Nephron progenitor cell (in vitro differentiated cells): Measurements from ENCODE around the gene DIS3L2.
"Not testable (repeated sequence)": the region's sequence is repeated elsewhere in the genome, so short reads cannot be mapped to it uniquely, and the experiment has no call there.

Experiments
- DNase-seq: peaks from one replicate; pipeline ENCODE4 v3.0.0; 2021
- H3K27ac Mint-ChIP-seq: 2 replicates; pipeline ENCODE4 v1.8.0; 2021; ENCODE audit warnings: mild to moderate bottlenecking, moderate library complexity, mixed read lengths
- H3K27me3 Mint-ChIP-seq: 2 replicates; pipeline ENCODE4 v1.8.0; 2021; ENCODE audit warnings: mild to moderate bottlenecking, low read depth, mixed read lengths; ENCODE audit not compliant: poor library complexity
- H3K36me3 Mint-ChIP-seq: 2 replicates; pipeline ENCODE4 v1.8.0; 2021; ENCODE audit warnings: low read depth, mixed read lengths
- H3K4me1 Mint-ChIP-seq: 2 replicates; pipeline ENCODE4 v1.8.0; 2021; ENCODE audit warnings: mixed read lengths
- H3K4me3 Mint-ChIP-seq: 2 replicates; pipeline ENCODE4 v1.8.0; 2021; ENCODE audit warnings: mild to moderate bottlenecking, moderate library complexity, mixed read lengths
- H3K9me3 Mint-ChIP-seq: 2 replicates; pipeline ENCODE4 v1.8.0; 2021; ENCODE audit warnings: mild to moderate bottlenecking, moderate library complexity, mixed read lengths
- CTCF ChIP-seq: fragments of 200-600 bp; sonication (generic); IDR thresholded peaks from 2 replicates; pipeline ENCODE4 v1.5.0; 2021; ENCODE audit warnings: antibody characterized with exemption

DIS3L2 gene

GRCh38 chr2:232367016-232367415 is 405.5 kb downstream of the DIS3L2 start:
- peaks cover 19% of the 10 kb centered on the region for H3K4me1 Mint-ChIP-seq
- H3K4me3 Mint-ChIP-seq: no peak overlapping the region
- no peaks in the 10 kb centered on the region for H3K36me3 Mint-ChIP-seq
- no peak for TF ChIP-seq CTCF
- H3K27me3 Mint-ChIP-seq: peaks cover 21% of the 10 kb centered on the region
- H3K9me3 Mint-ChIP-seq: peaks cover 4% of the 10 kb centered on the region
- no peak overlapping the region for H3K27ac Mint-ChIP-seq
- no peak for DNase-seq

GRCh38 chr2:232367591-232368233 is 406.2 kb downstream of the DIS3L2 start:
- no peaks in the 10 kb centered on the region for H3K9me3 Mint-ChIP-seq
- peak; percentile 20 for TF ChIP-seq CTCF
- no peak overlapping the region for H3K4me3 Mint-ChIP-seq
- no peak overlapping the region for H3K27ac Mint-ChIP-seq
- H3K27me3 Mint-ChIP-seq: peaks cover 17% of the 10 kb centered on the region
- H3K36me3 Mint-ChIP-seq: no peaks in the 10 kb centered on the region
- peak; percentile 41 for DNase-seq
- H3K4me1 Mint-ChIP-seq: peaks cover 19% of the 10 kb centered on the region

- Mint-ChIP-seq H3K4me1 (peaks cover 19% of the 10 kb centered on the region), H3K9me3 (no peaks in the 10 kb centered on the region), H3K36me3 (no peaks in the 10 kb centered on the region), H3K27ac (no peak overlapping the region), H3K27me3 (peaks cover 17% of the 10 kb centered on the region), H3K4me3 (no peak overlapping the region)
- DNase-seq: no peak
- TF ChIP-seq CTCF: no peak
These were observed 406.8 kb downstream of the DIS3L2 start for GRCh38 chr2:232368311-232368731.

- H3K27me3 Mint-ChIP-seq: peaks cover 23% of the 10 kb centered on the region
- no peaks in the 10 kb centered on the region for H3K36me3 Mint-ChIP-seq
- H3K27ac Mint-ChIP-seq: no peak overlapping the region
- TF ChIP-seq CTCF: no peak
- DNase-seq: no peak
- H3K4me1 Mint-ChIP-seq: peaks cover 19% of the 10 kb centered on the region
- no peaks in the 10 kb centered on the region for H3K9me3 Mint-ChIP-seq
- no peak overlapping the region for H3K4me3 Mint-ChIP-seq
These were observed 407.8 kb downstream of the DIS3L2 start for GRCh38 chr2:232369126-232369951.

GRCh38 chr2:232370007-232370406 is 408.5 kb downstream of the DIS3L2 start:
- not testable (repeated sequence) for H3K9me3 Mint-ChIP-seq, DNase-seq, H3K27ac Mint-ChIP-seq, H3K4me3 Mint-ChIP-seq, H3K36me3 Mint-ChIP-seq
- Mint-ChIP-seq H3K4me1 (peaks cover 19% of the 10 kb centered on the region), H3K27me3 (peaks cover 22% of the 10 kb centered on the region)

- Mint-ChIP-seq H3K4me1 (peaks cover 12% of the 10 kb centered on the region), H3K36me3 (no peaks in the 10 kb centered on the region), H3K27ac (no peak overlapping the region), H3K4me3 (no peak overlapping the region), H3K9me3 (no peaks in the 10 kb centered on the region), H3K27me3 (peaks cover 28% of the 10 kb centered on the region)
- no peak for TF ChIP-seq CTCF
- no peak for DNase-seq
These were observed 411.0 kb downstream of the DIS3L2 start for GRCh38 chr2:232372231-232373208.
